Panc1 (cell line): ENCODE data around the gene FOXK1. TPM values are rescaled to one million over a fixed set of nuclear protein-coding genes. Genes with fewer than 3 reads are reported as not detected.

Experiments used
- ATAC-seq: fragments of 200-7000 bp; cut with Tn5 transposase; 2 replicates; pipeline ENCODE4 v1.9.1; 2020; ENCODE audit warnings: mild to moderate bottlenecking, moderate library complexity
- BruUV-seq: library from RNA; stranded (reverse); fragments of 400-500 nt; replicated peaks from 2 replicates; lab custom pipeline; 2021; lab: Mats Ljungman, UMichigan
- CTCF ChIA-PET: fragments of 300-600 bp; sonication (Branson Sonifier 250); formaldehyde crosslinking; loops from one replicate; lab custom pipeline; 2022; ENCODE audit warnings: antibody characterized with exemption; lab: Charles Lee
- POLR2A ChIA-PET: fragments of 300-600 bp; sonication (Branson Sonifier 250); formaldehyde crosslinking; loops from one replicate; lab custom pipeline; 2022; ENCODE audit warnings: antibody characterized with exemption; lab: Charles Lee
- DNase-seq: peaks from one replicate; pipeline ENCODE4 v3.0.0-alpha.2; 2010; ENCODE audit warnings: low read depth, low spot score
- H3K27ac ChIP-seq: 2 replicates; pipeline ENCODE4 v1.5.1; 2011; ENCODE audit warnings: mild to moderate bottlenecking, low read length, inconsistent platforms
- H3K27me3 ChIP-seq: fragments of 200-500 bp; sonication (Bioruptor generic); 2 replicates; pipeline ENCODE4 v1.6.0; 2014; ENCODE audit warnings: low read length, inconsistent platforms; ENCODE audit not compliant: control insufficient read depth, insufficient read depth
- H3K36me3 ChIP-seq: fragments of 200-500 bp; sonication (Bioruptor generic); 2 replicates; pipeline ENCODE4 v1.5.1; 2014; ENCODE audit warnings: inconsistent platforms, mild to moderate bottlenecking, low read length, moderate library complexity; ENCODE audit not compliant: control insufficient read depth, insufficient read depth
- H3K4me1 ChIP-seq: 2 replicates; pipeline ENCODE4 v1.5.1; 2011; ENCODE audit warnings: inconsistent platforms, mild to moderate bottlenecking, low read length, moderate library complexity; ENCODE audit not compliant: control insufficient read depth, insufficient read depth
- H3K4me3 ChIP-seq, 2 experiments: 2 replicates each; pipeline ENCODE4 v1.5.1; 2011 to 2012; ENCODE audit warnings: low read depth in 2 of 2, low read length in 2 of 2, mild to moderate bottlenecking in 2 of 2, inconsistent platforms in 1 of 2, moderate library complexity in 1 of 2
- H3K9me3 ChIP-seq: fragments of 200-500 bp; sonication (Bioruptor generic); 2 replicates; pipeline ENCODE4 v1.5.1; 2014; ENCODE audit warnings: low read depth, mild to moderate bottlenecking, inconsistent platforms, low read length, moderate library complexity; ENCODE audit not compliant: control insufficient read depth, insufficient read depth
- POLR2AphosphoS5 ChIP-seq: IDR thresholded peaks from 2 replicates; pipeline ENCODE4 v1.6.1; 2012; ENCODE audit warnings: mild to moderate bottlenecking, low read depth, low read length, moderate library complexity
- SIN3A ChIP-seq: IDR thresholded peaks from 2 replicates; pipeline ENCODE4 v1.6.1; 2012; ENCODE audit warnings: low read depth, mild to moderate bottlenecking, low read length, moderate library complexity, borderline replicate concordance; ENCODE audit not compliant: insufficient read depth
- TCF7L2 ChIP-seq: IDR thresholded peaks from 2 replicates; pipeline ENCODE4 v1.6.1; 2011; ENCODE audit warnings: mild to moderate bottlenecking, low read depth, low read length, inconsistent platforms
- in situ Hi-C: cut with HindIII; loops from 2 replicates; pipeline ENCODE4 v1.10.0; 2016; ENCODE audit warnings: low sequenced_read_pairs, low pct_unique_long_range_greater_than_20kb
- intact Hi-C: fragments of 100-400 bp; cut with micrococcal nuclease; formaldehyde crosslinking; loops from one replicate; pipeline ENCODE4 v1.10.0; 2022; ENCODE audit not compliant: unreplicated experiment
- total RNA-seq: library from RNA; stranded (reverse); gene quantifications from one replicate; pipeline ENCODE4 v1.2.1, GENCODE V29; 2021; ENCODE audit not compliant: unreplicated experiment
- TF ChIP-seq, protein P1 (sequence below), 2 experiments: IDR thresholded peaks; 2 replicates each; pipeline ENCODE4 v1.6.1; 2011 to 2012; ENCODE audit warnings: low read depth in 2 of 2, control low read depth in 1 of 2, low read length in 1 of 2, mild to moderate bottlenecking in 1 of 2, moderate library complexity in 1 of 2; ENCODE audit not compliant: insufficient read depth in 1 of 2
- TF ChIP-seq, protein P2 (sequence below): fragments of 450-650 bp; IDR thresholded peaks from 2 replicates; pipeline ENCODE4 v1.5.1; 2017; ENCODE audit warnings: mild to moderate bottlenecking

The FOXK1 gene
- total RNA-seq, 1 experiment from 2014 or later = 72.7 TPM

DNA sequence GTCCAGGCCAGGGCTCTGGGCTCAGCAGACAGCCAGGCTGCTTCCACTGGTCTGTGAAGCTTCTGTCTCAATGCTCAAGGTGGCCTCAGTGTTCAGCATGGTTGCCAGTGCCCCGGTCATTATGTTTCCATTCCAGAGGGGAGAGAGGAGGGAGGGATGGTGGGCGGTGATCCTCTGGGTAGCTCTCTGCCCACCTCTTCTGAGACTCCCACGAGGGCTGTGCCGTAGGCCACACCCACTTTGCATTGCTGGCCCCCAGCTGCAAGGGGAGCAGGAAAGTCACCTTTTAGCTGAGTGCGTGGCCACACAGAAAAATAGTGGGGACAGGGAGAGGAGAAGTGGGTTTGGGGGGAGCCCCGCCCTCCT lies 42.5 kb downstream of the FOXK1 start:
- POLR2A ChIA-PET = no interaction called here
- in situ Hi-C loops = no loop called here
- H3K4me1 ChIP-seq = peaks cover 13% of the 10 kb centered on the region
- peak overlapping the region; percentile 39 to 66 for H3K4me3 ChIP-seq
- no peaks in the 10 kb centered on the region for H3K9me3 ChIP-seq
- intact Hi-C loops = no loop called here
- H3K27me3 ChIP-seq = no peaks in the 10 kb centered on the region
- H3K27ac ChIP-seq = peak overlapping the region; percentile 89
- CTCF ChIA-PET = interaction anchor here (0.7 kb wide), 1 partner anchor 12 kb away, joined by 3 read pairs; no protein-coding TSS in a partner anchor
- TF ChIP-seq TCF7L2 (no peak), POLR2AphosphoS5 (no peak), SIN3A (no peak)
- TF ChIP-seq, protein P1, sequence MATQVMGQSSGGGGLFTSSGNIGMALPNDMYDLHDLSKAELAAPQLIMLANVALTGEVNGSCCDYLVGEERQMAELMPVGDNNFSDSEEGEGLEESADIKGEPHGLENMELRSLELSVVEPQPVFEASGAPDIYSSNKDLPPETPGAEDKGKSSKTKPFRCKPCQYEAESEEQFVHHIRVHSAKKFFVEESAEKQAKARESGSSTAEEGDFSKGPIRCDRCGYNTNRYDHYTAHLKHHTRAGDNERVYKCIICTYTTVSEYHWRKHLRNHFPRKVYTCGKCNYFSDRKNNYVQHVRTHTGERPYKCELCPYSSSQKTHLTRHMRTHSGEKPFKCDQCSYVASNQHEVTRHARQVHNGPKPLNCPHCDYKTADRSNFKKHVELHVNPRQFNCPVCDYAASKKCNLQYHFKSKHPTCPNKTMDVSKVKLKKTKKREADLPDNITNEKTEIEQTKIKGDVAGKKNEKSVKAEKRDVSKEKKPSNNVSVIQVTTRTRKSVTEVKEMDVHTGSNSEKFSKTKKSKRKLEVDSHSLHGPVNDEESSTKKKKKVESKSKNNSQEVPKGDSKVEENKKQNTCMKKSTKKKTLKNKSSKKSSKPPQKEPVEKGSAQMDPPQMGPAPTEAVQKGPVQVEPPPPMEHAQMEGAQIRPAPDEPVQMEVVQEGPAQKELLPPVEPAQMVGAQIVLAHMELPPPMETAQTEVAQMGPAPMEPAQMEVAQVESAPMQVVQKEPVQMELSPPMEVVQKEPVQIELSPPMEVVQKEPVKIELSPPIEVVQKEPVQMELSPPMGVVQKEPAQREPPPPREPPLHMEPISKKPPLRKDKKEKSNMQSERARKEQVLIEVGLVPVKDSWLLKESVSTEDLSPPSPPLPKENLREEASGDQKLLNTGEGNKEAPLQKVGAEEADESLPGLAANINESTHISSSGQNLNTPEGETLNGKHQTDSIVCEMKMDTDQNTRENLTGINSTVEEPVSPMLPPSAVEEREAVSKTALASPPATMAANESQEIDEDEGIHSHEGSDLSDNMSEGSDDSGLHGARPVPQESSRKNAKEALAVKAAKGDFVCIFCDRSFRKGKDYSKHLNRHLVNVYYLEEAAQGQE (IDR thresholded peaks at IDR 0.05; ENCODE audit: insufficient read depth in 1 of 2, low read depth in 2 of 2, low read length in 1 of 2) = no peak
- TF ChIP-seq, protein P2, sequence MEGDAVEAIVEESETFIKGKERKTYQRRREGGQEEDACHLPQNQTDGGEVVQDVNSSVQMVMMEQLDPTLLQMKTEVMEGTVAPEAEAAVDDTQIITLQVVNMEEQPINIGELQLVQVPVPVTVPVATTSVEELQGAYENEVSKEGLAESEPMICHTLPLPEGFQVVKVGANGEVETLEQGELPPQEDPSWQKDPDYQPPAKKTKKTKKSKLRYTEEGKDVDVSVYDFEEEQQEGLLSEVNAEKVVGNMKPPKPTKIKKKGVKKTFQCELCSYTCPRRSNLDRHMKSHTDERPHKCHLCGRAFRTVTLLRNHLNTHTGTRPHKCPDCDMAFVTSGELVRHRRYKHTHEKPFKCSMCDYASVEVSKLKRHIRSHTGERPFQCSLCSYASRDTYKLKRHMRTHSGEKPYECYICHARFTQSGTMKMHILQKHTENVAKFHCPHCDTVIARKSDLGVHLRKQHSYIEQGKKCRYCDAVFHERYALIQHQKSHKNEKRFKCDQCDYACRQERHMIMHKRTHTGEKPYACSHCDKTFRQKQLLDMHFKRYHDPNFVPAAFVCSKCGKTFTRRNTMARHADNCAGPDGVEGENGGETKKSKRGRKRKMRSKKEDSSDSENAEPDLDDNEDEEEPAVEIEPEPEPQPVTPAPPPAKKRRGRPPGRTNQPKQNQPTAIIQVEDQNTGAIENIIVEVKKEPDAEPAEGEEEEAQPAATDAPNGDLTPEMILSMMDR = no peak
- DNase-seq (no peak), ATAC-seq (peak; percentile 67)
- no TSS peak for BruUV-seq
- no peaks in the 10 kb centered on the region for H3K36me3 ChIP-seq

DNA sequence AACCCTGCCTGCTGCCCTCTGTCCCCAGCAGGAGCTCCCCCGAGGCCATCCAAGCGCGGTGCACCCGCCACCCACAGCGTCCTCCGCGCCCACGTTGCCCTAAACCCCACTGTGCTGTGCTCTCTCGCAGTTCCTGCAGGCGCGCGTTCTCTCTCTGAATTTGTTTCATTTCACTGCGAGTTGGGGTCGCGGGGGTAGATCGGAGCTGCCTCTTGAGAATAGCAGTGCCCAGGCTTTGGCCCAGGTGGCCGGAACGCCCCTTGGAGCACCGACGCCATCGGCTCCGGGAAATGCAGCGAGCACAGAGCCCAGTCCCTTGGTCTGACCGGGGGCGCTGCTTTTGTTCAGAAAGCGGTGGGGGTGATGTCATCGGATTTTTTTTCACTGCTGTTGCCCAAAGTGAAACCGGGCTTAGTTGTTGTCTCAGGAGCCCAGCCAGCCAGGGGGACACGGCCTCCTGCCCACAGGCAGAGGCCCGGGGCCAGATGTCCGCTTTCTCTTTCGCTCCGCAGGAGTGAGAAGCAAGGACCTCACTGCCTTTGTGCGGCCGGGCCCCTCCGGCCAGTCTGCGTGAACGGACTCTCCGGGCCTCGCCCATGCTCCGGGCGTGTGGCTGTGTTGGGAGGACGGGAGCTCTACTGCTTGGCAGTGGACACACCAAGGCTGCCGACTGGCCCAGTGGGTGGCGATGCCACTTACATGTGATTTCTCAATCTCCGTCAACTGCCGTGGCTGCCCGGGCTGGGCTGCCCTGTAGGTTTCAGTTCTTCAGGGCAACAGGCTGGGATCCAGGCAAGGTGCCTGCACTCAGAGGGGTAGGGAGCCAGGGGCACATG lies 43.1 kb downstream of the FOXK1 start:
- TF ChIP-seq, protein P1 (IDR thresholded peaks at IDR 0.05; ENCODE audit: insufficient read depth in 1 of 2, low read depth in 2 of 2, low read length in 1 of 2) = no peak
- TF ChIP-seq SIN3A = no peak; the same call in 1 of the 2 replicates
- no peak; the same call in 1 of the 2 replicates for TF ChIP-seq POLR2AphosphoS5
- TF ChIP-seq TCF7L2 = no peak
- TF ChIP-seq, protein P2 = no peak
- peak; percentile 82 for ATAC-seq
- H3K4me1 ChIP-seq = peaks cover 13% of the 10 kb centered on the region
- CTCF ChIA-PET = no interaction called here
- in situ Hi-C loops (no loop called here), intact Hi-C loops (no loop called here)
- H3K36me3 ChIP-seq = no peaks in the 10 kb centered on the region
- DNase-seq = no peak
- H3K9me3 ChIP-seq = no peaks in the 10 kb centered on the region
- POLR2A ChIA-PET = interaction anchor here (0.6 kb wide), 1 partner anchor 21 kb away, joined by 9 read pairs; no protein-coding TSS in a partner anchor
- H3K27me3 ChIP-seq = no peaks in the 10 kb centered on the region
- H3K27ac ChIP-seq = peak overlapping the region; percentile 89
- BruUV-seq = no TSS peak
- H3K4me3 ChIP-seq = peak overlapping the region; percentile 39 to 66
